Measurements from ENCODE around the gene PPP4R3A. TPM values are rescaled to one million over a fixed set of nuclear protein-coding genes. Genes with fewer than 3 reads are reported as not detected.

PPP4R3A gene
- total RNA-seq, 1 experiment from 2014 or later: 148 TPM

- Histone ChIP-seq H3K14ac (ENCODE audit: insufficient read depth, low read length) (no peak overlapping the region), H3K4me2 (ENCODE audit: insufficient read depth, insufficient read length, low read length) (no peak overlapping the region), H2BK20ac (ENCODE audit: low read depth, low read length, poor library complexity, severe bottlenecking) (no peak overlapping the region), H4K91ac (ENCODE audit: insufficient read length, low read depth, low read length) (no peak overlapping the region), H3K4ac (ENCODE audit: low read depth, low read length) (no peak overlapping the region), H4K5ac (ENCODE audit: insufficient read length, low read depth, low read length) (no peak overlapping the region), H3K4me1 (ENCODE audit: insufficient read depth, low read length) (no peaks in the 10 kb centered on the region), H3K56ac (ENCODE audit: insufficient read length, low read depth, low read length) (no peak overlapping the region), H3K18ac (ENCODE audit: insufficient read length, low read depth, low read length) (no peak overlapping the region), H4K20me1 (ENCODE audit: control insufficient read depth, insufficient read depth, insufficient read length) (no peaks in the 10 kb centered on the region), H2BK120ac (ENCODE audit: low read depth, low read length, poor library complexity, severe bottlenecking) (no peak overlapping the region), H3K27me3 (ENCODE audit: insufficient read depth, low read length) (no peaks in the 10 kb centered on the region), H3K79me1 (ENCODE audit: insufficient read depth, low read depth, low read length, poor library complexity, severe bottlenecking) (peaks cover 11% of the 10 kb centered on the region), H2BK15ac (ENCODE audit: low read depth, low read length) (no peak overlapping the region), H2BK5ac (ENCODE audit: insufficient read length, low read length) (no peak overlapping the region), H2BK12ac (ENCODE audit: insufficient read length, low read depth, low read length) (no peak overlapping the region), H3K23ac (ENCODE audit: insufficient read length, low read depth, low read length) (no peak overlapping the region), H3K23me2 (ENCODE audit: insufficient read length, low read depth, low read length, poor library complexity, severe bottlenecking) (no peaks in the 10 kb centered on the region), H3K79me2 (ENCODE audit: insufficient read depth, low read length) (peaks cover 73% of the 10 kb centered on the region), H3T11ph (ENCODE audit: low read length) (no peak overlapping the region), H3K9me3 (ENCODE audit: control insufficient read depth, low read depth, low read length) (no peaks in the 10 kb centered on the region), H3K27ac (ENCODE audit: insufficient read length, low read depth, low read length) (no peak overlapping the region), H3K9ac (ENCODE audit: extremely low read depth, insufficient read length, low read length) (no peak overlapping the region), H2AK5ac (ENCODE audit: insufficient read length, low read length) (no peak overlapping the region), H2AFZ (ENCODE audit: low read length) (no peak overlapping the region), H4K8ac (replicated peaks; ENCODE audit: insufficient read length, low read depth, low read length) (no peak overlapping the region)
- Mint-ChIP-seq H3K4me3 (no peak overlapping the region), H3K9me3 (no peaks in the 10 kb centered on the region), H3K4me1 (peaks cover 6 to 13% of the 10 kb centered on the region in 2 experiments), H3K36me3 (ENCODE audit: insufficient read depth in 1 of 3, low read depth in 3 of 3) (peaks cover 29 to 65% (median 44%) of the 10 kb centered on the region in 3 experiments; a peak in 6 of 7 replicates), H3K27ac (0 out of 7 replicates have a peak overlapping the region, but pooled peaks of 1 of the 3 experiments have one; percentile 2), H3K27me3 (ENCODE audit: low read depth) (no peaks in the 10 kb centered on the region)
- TF ChIP-seq CTCF (conservative IDR thresholded peaks at IDR 0.05): no peak
- no peak for DNase-seq
- WGBS (ENCODE audit: extremely low coverage, insufficient read length, low lambda C conversion rate): no CpG with 5 or more reads among the region's 11 CpGs
These were observed 7.9 kb downstream of the PPP4R3A start for GRCh38 chr14:91501951-91502930.
